HG03558 (cell line): ENCODE measurements around the gene HSPA5.
"Not testable (repeated sequence)": the region's sequence is repeated elsewhere in the genome, so short reads cannot be mapped to it uniquely, and the experiment has no call there.

Experiments
- ATAC-seq: cut with Tn5 transposase; IDR thresholded peaks from one replicate; pipeline ENCODE4 v1.9.1; 2021; ENCODE audit warnings: moderate number of reproducible peaks; ENCODE audit not compliant: unreplicated experiment; ENCODE audit errors: extremely low read depth

The HSPA5 gene

GRCh38 chr9:125195591-125195990 lies 45.6 kb downstream of the HSPA5 start:
- not testable (repeated sequence) for ATAC-seq

- ATAC-seq: not testable (repeated sequence)
Measured at GRCh38 chr9:125194466-125194865, 46.7 kb downstream of the HSPA5 start.

- ATAC-seq: no peak
Measured at GRCh38 chr9:125190361-125190801, 50.8 kb downstream of the HSPA5 start.

GRCh38 chr9:125189361-125190289 lies 51.5 kb downstream of the HSPA5 start, which contains the start of gene PPP6C:
Gene PPP6C (minus strand): TSS chr9:125189803. CDS start chr9:125189718, 85 bp downstream.
- peak; percentile 90 for ATAC-seq

- no peak for ATAC-seq
Measured at GRCh38 chr9:125189011-125189360, 52.2 kb downstream of the HSPA5 start.
